Left lung (tissue), 10 donors: Measurements from ENCODE around the gene CACNA1C. TPM values are rescaled to one million over a fixed set of nuclear protein-coding genes. Genes with fewer than 3 reads are reported as not detected.

Source experiments
- ATAC-seq: fragments of 200-7000 bp; cut with Tn5 transposase; one replicate; pipeline ENCODE4 v1.9.1; 2020; ENCODE audit warnings: moderate library complexity
- DNase-seq, 4 donors: peaks; one replicate each; pipeline ENCODE4 v3.0.0-alpha.2; 2013 to 2020
- H3K27ac ChIP-seq, 2 donors: fragments of 200-600 bp; sonication (generic) in 1 of 2; one replicate each; pipeline versions ENCODE4 v1.5.0 to v1.8.0; 2020 to 2021
- H3K27me3 ChIP-seq, 2 donors: fragments of 200-600 bp; sonication (generic) in 1 of 2; one replicate each; pipeline versions ENCODE4 v1.5.0 to v1.8.0; 2020 to 2021
- H3K36me3 ChIP-seq, 2 donors: fragments of 200-600 bp; sonication (generic) in 1 of 2; one replicate each; pipeline versions ENCODE4 v1.5.0 to v1.8.0; 2020 to 2021
- H3K4me1 ChIP-seq, 2 donors: fragments of 200-600 bp; one replicate each; pipeline ENCODE4 v1.8.0; 2021
- H3K4me3 ChIP-seq, 2 donors: fragments of 200-600 bp; sonication (generic) in 1 of 2; one replicate each; pipeline versions ENCODE4 v1.5.0 to v1.8.0; 2020 to 2021; ENCODE audit warnings: mild to moderate bottlenecking in 1 of 2
- H3K9me3 ChIP-seq, 2 donors: fragments of 200-600 bp; sonication (generic) in 1 of 2; one replicate each; pipeline versions ENCODE4 v1.5.0 to v1.8.0; 2020 to 2021
- intact Hi-C, 2 donors: fragments of 100-400 bp; cut with DNase I; formaldehyde crosslinking; loops; one replicate each; pipeline versions ENCODE4 v1.11.2 to v1.14.2; 2022
- polyA plus RNA-seq, 6 donors: library from polyadenylated mRNA; unstranded; fragments of 120-200 nt; gene quantifications; one replicate each; pipeline ENCODE4 v1.2.1, GENCODE V29; 2013; ENCODE audit not compliant: insufficient read length in 6 of 6
- total RNA-seq, 2 donors: library from RNA; stranded (reverse); fragmentation: NEBNext Ultra II Directional; extraction: Animal tissue kit (Norgen Biotek cat#: 25700); gene quantifications; one replicate each; pipeline ENCODE4 v1.2.1, GENCODE V29; 2021
- TF ChIP-seq, protein P1 (sequence below), 2 donors: fragments of 200-600 bp; sonication (generic) in 1 of 2; IDR thresholded peaks; one replicate each; pipeline versions ENCODE4 v1.5.0 to v1.8.0; 2021; ENCODE audit warnings: antibody characterized with exemption in 2 of 2
- donor health status: DM: no; HTN: yes; CAD: no.
- donor health status: DM: no; HTN: no; CAD: no.

Gene CACNA1C
- total and polyA plus RNA-seq, 8 donors, result 11.9 to 21.9 (median 14.2) TPM

DNA sequence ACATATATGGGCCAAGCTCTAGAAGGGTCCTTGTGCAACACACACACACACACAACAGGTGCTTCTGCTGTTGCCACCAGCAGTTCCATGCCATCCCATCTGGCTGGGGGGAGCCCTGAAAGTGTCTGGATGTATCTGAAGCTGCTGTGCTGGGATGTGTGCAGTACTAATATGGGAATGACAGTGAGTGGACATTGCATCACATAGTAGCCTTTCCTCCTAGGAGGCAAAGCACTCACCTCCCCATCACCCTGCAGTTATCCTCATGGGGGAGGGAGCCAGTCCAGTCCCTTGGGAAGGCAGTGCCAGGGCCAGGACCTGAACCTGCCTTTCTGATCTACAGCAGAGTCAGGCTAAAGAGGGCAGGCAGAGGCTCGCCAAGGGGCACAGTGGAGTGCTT lies 208.9 kb downstream of the CACNA1C start:
- no peak overlapping the region for H3K4me3 ChIP-seq
- H3K27ac ChIP-seq, result no peak overlapping the region
- H3K36me3 ChIP-seq, result no peaks in the 10 kb centered on the region
- intact Hi-C loops, result no loop called here
- H3K9me3 ChIP-seq, result no peaks in the 10 kb centered on the region
- TF ChIP-seq, protein P1, sequence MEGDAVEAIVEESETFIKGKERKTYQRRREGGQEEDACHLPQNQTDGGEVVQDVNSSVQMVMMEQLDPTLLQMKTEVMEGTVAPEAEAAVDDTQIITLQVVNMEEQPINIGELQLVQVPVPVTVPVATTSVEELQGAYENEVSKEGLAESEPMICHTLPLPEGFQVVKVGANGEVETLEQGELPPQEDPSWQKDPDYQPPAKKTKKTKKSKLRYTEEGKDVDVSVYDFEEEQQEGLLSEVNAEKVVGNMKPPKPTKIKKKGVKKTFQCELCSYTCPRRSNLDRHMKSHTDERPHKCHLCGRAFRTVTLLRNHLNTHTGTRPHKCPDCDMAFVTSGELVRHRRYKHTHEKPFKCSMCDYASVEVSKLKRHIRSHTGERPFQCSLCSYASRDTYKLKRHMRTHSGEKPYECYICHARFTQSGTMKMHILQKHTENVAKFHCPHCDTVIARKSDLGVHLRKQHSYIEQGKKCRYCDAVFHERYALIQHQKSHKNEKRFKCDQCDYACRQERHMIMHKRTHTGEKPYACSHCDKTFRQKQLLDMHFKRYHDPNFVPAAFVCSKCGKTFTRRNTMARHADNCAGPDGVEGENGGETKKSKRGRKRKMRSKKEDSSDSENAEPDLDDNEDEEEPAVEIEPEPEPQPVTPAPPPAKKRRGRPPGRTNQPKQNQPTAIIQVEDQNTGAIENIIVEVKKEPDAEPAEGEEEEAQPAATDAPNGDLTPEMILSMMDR (IDR thresholded peaks at IDR 0.05), result no peak
- ATAC-seq (no peak), DNase-seq (no peak)
- no peaks in the 10 kb centered on the region for H3K27me3 ChIP-seq
- peaks cover 14 to 23% of the 10 kb centered on the region in 2 donors for H3K4me1 ChIP-seq

DNA sequence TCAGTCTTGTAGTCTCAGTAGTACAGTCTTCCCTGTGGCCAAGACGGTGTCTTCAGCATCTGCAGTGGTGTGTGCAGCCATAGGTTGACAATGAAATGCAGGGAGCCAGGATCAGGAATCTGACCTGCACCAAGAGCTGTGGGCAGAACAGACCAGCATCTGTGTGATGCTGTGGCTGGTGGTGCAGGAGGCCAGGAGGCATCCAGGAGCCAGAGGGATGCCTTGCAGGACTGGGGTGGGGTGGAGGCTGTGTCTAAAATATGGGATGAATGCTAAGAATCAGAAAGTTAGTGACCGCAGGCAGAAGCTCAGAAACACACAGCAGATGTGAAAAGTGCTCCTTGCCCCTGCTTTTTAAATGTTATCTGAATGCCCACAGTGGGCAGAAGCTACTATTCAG lies 209.7 kb downstream of the CACNA1C start:
- intact Hi-C loops, result no loop called here
- no peak for DNase-seq
- TF ChIP-seq, protein P1 (IDR thresholded peaks at IDR 0.05), result no peak

GRCh38 chr12:2263901-2264300 lies 211.1 kb downstream of the CACNA1C start:
- H3K4me3 ChIP-seq, result no peak overlapping the region
- TF ChIP-seq, protein P1 (IDR thresholded peaks at IDR 0.05), result no peak
- H3K27me3 ChIP-seq, result peaks cover 0 to 17% of the 10 kb centered on the region in 2 donors
- peaks cover 17% of the 10 kb centered on the region in 2 donors for H3K4me1 ChIP-seq
- H3K36me3 ChIP-seq, result no peaks in the 10 kb centered on the region
- ATAC-seq, result no peak
- DNase-seq, result no peak
- intact Hi-C loops, result no loop called here
- no peaks in the 10 kb centered on the region for H3K9me3 ChIP-seq
- no peak overlapping the region for H3K27ac ChIP-seq

More for the DNA sequence above, 209.7 kb downstream of the CACNA1C start:
- Histone ChIP-seq H3K27ac (no peak overlapping the region), H3K4me1 (peaks cover 16 to 23% of the 10 kb centered on the region in 2 donors), H3K36me3 (no peaks in the 10 kb centered on the region), H3K4me3 (no peak overlapping the region), H3K27me3 (peaks cover 0 to 3% of the 10 kb centered on the region in 2 donors), H3K9me3 (no peaks in the 10 kb centered on the region)
- ATAC-seq, result no peak

DNA sequence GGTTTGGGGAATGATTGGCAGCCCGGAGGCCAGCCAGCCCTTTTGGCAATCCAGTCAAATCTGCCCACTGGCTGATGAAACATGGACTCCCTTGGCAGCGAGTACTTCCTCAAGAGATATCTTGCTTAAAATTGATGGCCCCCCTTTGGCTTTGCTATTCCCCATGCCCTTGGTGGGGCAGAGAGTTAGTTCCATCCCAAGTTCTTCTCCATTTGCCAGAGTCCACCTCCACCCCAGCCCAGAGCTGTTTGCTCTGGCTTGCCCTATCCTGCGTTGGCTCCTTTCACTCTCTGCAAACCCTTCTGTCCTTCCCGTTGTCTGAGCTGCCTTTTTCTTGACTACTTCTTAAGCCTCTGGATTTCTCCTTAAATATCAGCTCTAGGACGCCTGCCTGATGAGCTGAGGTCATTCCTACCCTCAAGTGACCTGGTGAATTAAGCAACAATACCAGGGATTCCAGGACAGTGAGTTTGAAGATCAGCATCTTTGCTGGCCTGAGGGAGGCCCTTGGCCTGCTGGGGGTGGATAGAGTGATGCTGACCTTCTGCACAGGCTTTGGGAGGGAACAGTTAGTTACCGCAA lies 212.0 kb downstream of the CACNA1C start:
- ATAC-seq, result peak; percentile 66
- TF ChIP-seq, protein P1 (IDR thresholded peaks at IDR 0.05), result no peak
- Histone ChIP-seq H3K4me1 (peaks cover 9 to 13% of the 10 kb centered on the region in 2 donors), H3K4me3 (no peak overlapping the region), H3K27ac (no peak overlapping the region), H3K27me3 (peaks cover 0 to 18% of the 10 kb centered on the region in 2 donors), H3K9me3 (no peaks in the 10 kb centered on the region), H3K36me3 (no peaks in the 10 kb centered on the region)
- no peak for DNase-seq
- intact Hi-C loops, result no loop called here

- DNase-seq, result no peak
- H3K36me3 ChIP-seq, result no peaks in the 10 kb centered on the region
- intact Hi-C loops, result no loop called here
- H3K27me3 ChIP-seq, result peaks cover 0 to 18% of the 10 kb centered on the region in 2 donors
- no peak for ATAC-seq
- H3K4me3 ChIP-seq, result no peak overlapping the region
- TF ChIP-seq, protein P1 (IDR thresholded peaks at IDR 0.05), result no peak
- no peaks in the 10 kb centered on the region for H3K9me3 ChIP-seq
- H3K27ac ChIP-seq, result no peak overlapping the region
- peaks cover under 1 to 13% of the 10 kb centered on the region in 2 donors for H3K4me1 ChIP-seq
Observed at GRCh38 chr12:2265461-2266167, 212.8 kb downstream of the CACNA1C start.
